HG03159 (cell line): ENCODE results near the gene ARFGAP1.
A peak's percentile ranks its signal among the peaks of the same experiment; 100 is the strongest.

Experiments used
- ATAC-seq: cut with Tn5 transposase; IDR thresholded peaks from one replicate; pipeline ENCODE4 v1.9.1; 2021; ENCODE audit warnings: mild to moderate bottlenecking, moderate library complexity; ENCODE audit not compliant: unreplicated experiment

ARFGAP1 gene

DNA sequence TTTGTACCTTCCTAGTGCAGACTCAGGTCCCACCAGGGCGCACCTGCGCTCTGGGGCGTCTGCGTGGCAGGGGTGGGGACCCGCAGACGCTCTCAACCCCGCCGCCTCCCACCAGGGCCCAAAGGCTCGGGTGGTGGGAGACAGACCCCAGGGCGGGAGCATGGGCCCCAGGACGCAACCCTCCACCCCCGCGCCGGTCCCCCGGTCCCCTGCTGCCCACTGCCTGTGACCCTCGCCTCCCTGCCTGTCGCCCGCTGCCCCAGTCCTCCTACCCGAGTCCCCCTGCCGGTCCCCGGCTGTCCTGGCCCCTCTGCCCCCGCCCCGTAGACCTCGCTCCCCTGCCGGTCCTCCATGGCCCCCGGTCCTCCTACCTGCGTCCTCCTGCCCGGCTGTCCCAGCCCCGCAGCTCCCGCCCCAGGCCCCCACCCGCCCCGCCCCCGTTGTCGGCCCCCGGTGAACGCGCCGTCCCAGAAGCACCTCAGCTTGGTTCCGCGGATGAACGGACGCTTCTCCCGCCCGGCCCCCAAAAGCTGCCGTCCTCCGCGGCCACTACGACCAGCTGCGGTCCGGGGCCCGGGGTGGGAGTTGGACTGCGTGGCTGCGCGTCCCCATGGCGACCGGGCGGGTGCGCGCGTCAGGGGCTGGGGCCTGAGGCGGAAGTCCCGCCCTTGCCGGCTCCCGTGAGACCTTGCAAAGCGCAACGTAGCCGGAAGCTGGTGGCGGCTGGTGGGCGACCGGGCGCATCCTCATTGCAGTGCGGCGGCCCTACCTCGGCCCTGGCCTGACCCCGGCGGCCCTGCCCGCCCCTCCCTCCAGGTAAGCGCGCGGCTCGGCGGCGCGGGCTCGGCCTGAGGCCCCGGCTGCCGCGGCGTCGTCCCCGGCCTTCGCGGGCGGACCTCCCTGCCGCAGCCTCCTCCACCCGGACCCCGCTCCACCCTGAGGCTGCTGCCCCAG, at the start of gene ARFGAP1:
ARFGAP1 (plus strand) TSS at position 709 of the 954 bp plus-strand sequence. CDS start 2,768 bp downstream, outside the sequence.
- peak; percentile 87 for ATAC-seq

DNA sequence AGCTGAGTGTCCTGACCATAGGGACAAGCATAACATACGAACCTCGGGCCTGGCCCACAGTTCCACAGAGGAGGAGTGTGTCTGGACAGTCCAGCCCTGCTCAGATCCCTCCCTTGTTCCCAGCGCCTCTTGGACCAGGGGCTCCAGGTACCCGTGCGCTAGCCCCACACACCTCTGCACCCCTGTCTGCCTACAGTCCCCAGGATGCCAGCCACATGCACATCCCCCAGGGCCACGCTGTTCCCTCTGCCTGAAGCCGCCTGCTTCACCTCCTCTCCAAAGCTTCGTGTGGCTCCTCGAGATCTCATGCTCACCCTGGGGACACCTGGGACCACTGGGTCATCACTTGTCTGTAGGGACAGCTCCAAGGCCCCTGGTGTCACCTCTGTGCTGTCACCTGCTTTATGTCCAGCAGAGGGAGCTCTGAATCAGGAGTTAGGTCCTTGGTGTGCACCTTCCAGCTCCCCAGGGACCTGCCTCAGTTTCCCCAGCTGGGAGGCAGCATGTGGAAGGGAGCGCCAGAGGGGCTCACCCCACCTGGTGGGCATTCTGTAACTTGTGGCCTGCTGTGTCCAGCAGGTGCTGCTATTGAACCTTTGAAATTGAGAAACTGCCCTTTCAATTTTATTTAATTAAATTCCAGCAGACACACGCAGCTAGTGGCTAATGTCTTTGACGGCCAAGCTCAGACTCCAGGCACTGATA, 49.3 kb upstream of the ARFGAP1 start:
- no peak for ATAC-seq

DNA sequence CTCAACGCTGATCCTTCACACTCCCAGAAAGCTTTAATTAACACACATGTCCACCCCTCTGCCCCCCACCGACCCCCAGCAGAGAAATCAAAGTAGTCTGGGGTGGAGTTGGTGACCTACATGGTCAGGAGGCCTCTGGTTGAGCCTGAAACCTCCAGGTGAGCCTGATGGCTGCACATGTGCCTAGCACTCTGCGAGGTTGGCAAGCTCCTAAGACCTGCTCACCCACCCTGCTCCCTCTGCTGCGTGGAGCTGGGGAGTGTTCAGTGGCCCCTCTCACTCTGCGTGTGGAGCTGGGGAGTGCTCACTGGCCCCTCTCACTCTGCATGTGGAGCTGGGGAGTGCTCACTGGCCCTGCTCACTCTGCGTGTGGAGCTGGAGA, 48.8 kb upstream of the ARFGAP1 start:
- ATAC-seq, result no peak

DNA sequence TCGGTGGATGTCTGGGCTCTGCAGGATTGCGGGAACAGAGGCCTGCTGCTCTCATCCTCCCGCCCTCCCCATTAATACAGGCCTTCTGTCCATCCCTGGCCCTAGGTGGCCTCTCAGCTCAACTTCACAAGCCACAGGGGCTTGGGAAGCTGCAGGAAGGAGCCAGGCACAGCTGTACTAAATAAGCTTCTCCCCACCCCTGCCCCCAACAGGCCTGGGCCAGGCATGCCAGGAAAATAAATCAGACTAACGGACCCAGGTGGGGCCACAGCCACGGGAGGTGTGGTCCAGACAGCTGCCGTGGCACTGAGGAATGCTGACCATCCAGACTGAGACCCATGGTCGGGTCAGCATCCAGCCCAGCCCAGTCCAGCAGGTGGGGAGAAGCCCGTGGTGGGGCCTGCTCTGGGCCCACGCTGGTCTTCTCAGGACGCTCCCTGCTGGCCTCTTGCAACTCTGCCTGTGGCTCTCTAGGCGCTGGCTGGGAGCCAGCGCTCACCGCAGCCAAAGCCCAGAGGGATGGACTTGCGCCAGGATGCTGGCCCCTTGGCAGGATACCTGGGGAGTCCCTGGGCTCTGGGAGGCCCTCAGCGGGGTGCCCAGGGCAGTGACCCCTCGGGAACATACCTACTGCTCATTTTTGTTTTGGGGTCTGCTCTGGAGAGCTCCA, 48.1 kb upstream of the ARFGAP1 start:
- ATAC-seq, result no peak

DNA sequence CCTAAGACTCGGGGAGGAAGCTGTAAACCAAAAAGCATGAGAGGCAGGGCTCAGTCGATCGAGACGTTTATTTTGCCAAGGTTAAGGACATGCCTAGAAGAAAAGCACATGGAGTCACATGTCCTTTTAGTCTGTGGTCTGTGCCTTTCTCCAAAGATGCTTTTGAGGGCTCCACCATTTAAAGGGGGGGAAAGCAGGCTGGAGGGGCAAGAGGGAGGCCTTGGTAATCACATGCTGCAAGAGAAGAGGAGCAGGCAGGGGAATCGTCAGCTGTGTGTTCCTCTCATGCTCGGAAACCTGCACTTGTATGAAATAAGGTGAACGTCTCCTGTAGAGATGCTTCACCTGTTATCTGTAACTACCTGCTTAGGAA, 47.5 kb upstream of the ARFGAP1 start:
- no peak for ATAC-seq

DNA sequence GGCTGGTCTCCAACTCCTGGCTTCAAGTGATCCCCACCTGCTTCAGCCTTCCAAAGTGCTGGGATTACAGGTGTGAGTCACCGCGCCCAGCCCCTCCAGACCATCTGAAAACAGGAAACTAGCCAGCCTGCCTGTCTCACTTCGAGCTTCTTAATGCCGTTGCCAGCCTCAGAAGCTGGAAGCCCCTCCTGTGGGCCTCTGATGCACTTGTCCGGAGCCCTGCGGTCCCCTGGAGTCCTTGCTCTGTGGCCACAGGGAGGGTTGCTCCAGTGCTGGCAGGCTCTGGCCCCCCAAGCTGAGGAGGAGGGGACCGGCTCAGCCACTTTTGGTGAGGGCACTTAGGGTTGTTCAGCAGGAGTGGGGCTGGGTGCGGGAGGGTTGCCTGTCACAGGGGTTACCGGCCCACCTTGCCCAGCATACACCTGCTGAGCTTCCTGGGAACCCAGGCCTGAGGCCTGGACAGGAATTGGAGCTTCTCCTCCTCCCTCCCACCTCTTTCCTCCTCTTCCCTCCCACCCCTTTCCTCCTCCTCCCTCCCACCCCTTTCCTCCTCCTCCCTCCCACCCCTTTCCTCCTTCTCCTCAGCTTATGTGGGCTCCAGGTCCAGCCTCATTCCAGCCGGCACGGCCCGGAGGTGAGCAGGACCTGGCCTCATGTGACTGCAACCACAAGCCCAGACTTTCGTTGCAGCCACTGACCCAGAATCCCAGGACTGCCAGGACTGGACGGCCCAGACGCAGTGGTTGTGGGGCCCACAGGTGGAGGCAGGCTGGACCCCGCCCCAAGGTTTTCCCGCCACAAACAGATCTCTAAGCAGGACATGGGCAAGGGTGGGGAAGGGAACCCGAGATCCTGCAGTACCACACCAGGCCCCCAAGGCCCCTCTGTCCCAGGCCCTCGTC, 46.3 kb upstream of the ARFGAP1 start:
- no peak for ATAC-seq

DNA sequence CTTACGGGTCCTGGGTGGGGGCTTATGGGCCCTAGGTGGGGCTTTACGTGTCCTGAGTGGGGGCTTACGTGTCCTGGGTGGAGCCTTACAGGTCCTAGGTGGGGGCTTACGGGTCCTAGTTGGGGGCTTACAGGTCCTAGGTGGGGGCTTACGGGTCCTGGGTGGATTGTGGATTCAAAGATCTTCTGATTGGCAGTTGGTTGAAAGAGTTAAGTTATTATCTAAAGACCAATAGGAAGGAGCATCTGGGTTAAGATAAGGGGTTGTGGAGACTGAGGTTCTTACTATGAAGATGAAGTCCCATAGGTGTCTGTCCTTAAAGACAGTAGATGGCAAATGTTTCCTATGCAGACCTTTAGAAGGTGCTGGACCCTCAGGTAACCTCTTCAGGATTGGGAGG, 45.4 kb upstream of the ARFGAP1 start:
- no peak for ATAC-seq

DNA sequence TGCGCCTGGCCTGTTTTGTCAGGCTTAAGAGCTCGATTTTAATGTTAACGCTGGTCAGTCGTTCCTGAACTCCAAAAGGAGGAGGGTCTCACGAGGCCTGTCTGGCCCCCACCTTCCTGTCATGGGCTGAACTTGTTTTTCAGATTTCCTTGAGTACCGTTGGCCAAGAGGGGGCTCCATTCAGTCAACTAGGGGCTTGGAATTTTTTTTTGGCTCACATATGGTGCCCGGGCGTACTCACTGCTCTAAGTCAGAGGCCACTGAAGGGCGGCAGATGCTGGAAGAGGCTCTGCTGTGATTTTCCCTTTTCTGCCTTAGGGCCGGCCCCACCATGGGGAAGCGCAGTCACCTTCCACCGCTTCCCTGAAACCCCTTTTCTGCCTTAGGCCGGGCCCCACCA, 43.8 kb upstream of the ARFGAP1 start:
- ATAC-seq, result no peak

DNA sequence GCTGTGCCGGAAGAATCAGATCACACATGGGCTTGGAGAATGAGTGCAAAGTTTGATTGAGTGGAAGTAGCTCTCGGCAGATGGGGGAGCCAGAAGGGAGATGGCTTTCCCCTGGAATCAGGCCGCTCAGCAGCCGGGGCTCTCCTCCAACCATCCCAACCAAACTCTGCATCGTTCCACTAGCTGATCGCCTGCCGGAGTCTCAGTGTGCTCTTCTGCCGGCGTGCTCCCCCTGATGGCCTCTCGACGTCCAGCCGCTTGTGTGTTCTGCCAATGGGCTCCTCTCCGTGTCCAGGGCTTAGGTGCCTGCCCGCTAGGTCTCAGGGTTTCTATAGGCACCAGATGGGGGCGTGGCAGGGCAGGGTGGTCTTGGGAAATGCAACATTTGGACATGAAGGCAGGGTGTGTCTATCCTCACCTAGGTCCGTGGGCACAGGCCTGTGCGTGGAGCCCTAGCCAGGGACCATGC, 41.8 kb upstream of the ARFGAP1 start:
- no peak for ATAC-seq

DNA sequence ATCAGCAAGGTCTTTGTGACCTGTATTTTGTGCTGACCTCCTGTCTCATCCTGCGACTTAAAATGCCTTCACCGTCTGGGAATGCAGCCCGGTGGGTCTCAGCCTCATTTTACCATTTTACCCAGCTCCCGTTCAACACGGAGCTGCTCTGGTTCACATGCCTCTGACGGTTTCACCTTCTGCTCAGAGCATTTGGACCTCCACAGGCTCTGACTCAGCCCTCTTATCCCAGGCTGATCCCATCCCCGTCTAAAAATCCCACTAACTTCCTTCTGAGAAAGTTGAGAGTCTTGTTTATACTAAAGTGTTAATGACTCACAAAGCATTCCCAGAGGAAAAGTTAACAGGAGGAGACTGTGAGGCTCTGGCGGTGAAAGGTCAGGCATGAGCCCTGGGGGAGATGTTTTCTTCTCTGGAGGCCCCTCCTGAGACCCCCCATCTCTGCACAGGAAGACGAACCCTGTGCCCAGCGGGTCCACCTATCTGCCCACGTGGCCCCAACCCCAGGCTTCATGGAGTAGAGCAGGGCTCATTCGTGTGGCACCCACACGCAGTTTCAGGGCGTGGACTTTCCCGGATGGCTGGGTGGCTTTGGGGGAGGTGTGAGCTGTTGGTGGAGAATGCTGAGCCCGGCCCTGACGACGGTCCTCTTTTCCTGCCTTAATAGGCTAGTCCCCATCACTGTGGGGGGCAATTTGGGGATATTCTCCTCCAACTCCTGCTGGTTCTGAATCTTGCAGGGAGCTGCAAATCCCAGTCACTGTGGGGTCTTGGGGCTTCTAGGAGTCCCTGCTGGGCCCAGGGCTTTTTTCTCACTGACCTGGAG, 40.2 kb upstream of the ARFGAP1 start:
- no peak for ATAC-seq

DNA sequence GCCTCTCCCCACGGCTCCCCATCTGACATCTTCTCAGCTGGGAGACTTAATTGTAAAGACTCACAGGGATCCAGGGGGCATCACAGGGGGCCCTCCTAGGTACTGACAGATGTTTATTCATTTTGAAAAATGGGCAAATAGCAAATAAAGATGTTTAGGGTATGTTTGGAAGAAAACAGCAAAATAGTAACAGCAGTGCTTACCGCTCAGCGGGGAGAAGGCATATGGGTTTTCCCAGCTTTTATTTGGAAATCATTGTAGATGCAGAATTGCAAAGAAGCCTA, 39.6 kb upstream of the ARFGAP1 start:
- no peak for ATAC-seq

DNA sequence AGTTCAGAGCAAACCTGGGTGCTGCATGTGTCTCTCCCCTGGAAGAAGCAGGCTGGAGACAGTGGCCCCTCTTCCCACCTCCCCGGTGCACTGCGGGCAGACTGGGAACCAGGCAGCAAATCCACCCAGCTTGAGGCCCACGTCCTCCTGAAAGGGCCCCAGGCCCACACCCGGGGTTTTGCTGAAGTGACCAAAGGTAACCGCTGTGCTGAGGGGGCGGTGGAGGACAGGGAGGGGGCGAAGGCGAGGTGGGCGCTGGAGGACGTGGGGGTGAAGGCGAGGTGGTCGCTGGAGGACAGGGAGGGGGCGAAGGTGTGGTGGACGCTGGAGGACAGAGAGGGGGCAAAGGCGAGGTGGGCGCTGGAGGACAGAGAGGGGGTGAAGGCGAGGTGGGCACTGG, 38.7 kb upstream of the ARFGAP1 start:
- no peak for ATAC-seq

DNA sequence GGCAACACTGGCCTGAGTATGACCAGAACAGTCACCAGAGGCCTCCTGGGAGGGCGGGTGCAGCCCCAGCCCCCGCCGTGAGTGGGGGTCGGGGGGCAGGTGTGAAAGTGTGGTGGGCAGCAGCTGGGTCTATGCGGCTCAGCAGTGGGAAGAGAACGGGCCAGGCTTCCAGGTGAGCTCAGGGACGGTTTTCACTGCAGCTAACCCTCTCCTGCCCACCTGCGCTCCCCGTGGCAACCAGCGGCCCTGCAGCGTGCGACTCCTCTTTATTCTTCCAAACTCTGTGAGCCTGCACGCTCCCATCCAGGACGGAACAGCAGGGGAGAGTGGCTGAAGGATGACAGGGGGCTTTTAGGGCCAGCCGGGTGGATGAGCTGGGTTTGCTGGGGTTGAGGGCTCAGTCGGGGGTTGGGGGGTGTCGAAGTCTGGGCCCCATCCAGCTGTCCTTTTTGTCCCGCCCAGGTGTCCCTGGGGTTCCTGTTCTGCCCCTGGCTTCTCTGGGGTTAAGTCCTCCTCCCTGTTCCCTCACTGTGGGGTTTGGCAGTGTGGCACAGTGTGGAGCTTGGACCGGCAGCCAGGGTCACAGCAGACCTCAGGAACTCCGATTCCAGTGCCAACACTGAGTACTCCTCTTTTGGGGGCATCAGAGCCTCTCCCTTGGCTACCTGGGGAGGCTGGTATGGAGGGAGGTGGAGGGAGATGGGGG, 37.8 kb upstream of the ARFGAP1 start:
- ATAC-seq, result no peak

DNA sequence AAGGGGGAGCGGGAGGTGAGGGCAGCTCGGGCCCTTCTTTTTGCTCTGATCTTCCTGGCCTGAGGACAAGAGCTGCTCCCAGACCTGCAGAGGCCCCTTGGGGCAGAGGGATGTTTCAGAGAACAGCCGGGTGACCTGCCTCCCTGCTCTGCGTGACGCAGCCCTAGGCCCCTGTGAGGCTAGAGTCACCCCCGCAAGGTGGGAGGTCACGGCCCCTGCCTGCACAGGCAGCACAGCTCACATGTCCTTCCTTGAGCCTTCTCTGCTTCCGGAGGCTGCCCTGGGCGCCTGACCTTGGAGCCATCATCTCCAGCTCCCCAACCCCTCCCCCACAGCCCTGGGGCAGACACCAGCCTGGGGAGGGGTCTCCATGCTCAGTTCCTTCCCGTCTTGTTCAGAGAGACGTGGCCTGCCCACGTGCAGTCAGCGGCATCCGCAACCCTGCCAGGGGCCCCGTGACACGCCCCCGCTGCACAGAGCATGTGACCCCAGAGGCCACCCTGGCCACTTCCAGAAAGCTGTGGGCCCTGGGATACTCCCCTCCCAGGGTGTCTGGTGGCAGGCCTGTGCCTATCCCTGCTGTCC, 37.1 kb upstream of the ARFGAP1 start, which contains the start of gene BIRC7:
BIRC7 (plus strand) TSS at position 507 of the 585 bp plus-strand sequence. CDS start 192 bp downstream, outside the sequence.
- no peak for ATAC-seq

DNA sequence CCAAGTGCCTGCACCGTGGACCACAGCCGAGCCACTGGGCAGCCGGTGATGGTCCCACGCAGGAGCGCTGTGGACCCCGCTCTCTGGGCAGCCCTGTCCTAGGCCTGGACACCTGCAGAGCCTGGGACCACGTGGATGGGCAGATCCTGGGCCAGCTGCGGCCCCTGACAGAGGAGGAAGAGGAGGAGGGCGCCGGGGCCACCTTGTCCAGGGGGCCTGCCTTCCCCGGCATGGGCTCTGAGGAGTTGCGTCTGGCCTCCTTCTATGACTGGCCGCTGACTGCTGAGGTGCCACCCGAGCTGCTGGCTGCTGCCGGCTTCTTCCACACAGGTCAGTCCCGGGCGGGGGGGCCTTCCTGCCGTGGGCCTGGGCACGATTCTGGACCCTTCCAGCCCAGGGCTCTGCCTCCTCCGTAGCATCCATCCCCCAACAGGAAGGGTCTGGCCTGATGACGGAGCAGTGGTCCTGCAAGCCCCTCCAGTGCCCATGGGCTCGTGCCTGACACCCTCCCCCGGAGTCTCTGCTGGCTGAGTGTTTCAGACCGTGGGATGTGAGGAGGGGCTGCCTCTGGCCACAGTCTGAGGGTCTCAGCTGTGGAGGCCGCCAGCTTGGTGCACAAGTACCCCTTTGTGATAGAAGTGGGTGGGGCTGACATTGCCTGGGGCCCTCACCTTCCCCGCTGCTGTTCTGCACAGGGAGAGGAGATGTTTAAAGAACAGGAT, 36.3 kb upstream of the ARFGAP1 start:
- ATAC-seq, result no peak

DNA sequence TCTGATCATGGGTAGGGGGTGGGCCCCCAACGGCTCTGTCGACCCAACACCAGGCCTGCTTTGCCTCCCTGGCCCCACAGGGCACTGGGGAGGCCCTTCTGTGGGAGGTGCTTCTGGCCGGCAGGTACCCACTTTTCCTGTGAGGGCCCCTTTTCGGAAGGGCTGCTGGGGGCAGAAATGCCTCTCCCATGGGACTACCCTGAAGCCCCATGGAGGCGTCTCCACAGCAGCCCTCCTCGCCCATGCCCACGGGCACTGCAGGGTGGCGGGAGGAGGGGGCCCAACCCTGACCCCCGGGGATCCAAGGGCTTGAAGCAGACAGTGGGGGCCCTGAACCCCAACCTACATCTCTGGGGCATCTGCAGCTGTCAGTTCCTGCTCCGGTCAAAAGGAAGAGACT, 34.6 kb upstream of the ARFGAP1 start:
- ATAC-seq, result no peak

DNA sequence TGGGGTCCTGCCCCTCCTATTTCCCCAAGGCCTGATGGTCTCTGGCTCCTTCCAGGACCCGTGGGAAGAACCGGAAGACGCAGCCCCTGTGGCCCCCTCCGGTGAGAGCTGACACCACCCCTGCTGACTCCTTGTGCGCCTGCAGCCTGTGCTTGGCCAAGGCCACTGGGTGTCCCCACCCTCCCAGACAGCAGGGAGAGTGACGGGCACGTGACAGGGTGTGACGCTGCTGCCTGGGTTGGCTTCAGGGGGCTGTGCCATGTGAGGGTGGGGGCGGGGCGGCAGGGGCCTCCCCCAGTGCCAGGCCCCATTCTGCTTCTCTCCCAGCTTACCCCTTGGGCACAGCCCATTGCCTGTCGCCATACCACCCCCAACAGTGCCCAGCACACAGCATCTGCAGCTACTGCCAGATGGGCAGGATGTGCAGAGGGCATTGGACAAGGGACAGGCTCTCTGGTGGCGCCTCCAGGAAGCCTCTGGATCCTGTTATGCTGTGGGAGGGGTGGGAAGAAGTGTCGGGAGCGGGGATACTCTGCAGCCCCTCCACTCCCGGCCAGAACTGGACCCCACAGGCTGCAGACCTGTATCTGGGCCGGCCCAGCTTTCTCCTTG, 34.0 kb upstream of the ARFGAP1 start:
- ATAC-seq, result no peak

DNA sequence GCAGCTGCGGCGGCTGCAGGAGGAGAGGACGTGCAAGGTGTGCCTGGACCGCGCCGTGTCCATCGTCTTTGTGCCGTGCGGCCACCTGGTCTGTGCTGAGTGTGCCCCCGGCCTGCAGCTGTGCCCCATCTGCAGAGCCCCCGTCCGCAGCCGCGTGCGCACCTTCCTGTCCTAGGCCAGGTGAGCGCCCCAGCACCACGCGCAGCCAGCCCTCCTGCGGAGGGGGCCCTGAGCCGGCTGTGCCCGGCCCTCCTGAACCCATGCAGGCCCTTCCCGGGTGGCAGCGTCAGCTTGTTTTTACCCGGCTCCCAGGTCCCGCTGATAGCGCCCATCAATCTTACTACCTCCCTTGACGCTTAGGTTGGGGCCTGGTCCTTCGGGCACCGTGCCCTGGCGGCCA, 33.2 kb upstream of the ARFGAP1 start:
- ATAC-seq, result no peak
